HG02571 (cell line): ENCODE results near the gene RSF1.
"Not testable (repeated sequence)": the region's sequence is repeated elsewhere in the genome, so short reads cannot be mapped to it uniquely, and the experiment has no call there.

Source experiments
- ATAC-seq: cut with Tn5 transposase; IDR thresholded peaks from one replicate; pipeline ENCODE4 v1.9.1; 2021; ENCODE audit warnings: mild to moderate bottlenecking, moderate library complexity; ENCODE audit not compliant: unreplicated experiment

Gene RSF1

GRCh38 chr11:77636731-77637344 lies 183.7 kb downstream of the RSF1 start:
- no peak for ATAC-seq

GRCh38 chr11:77633926-77634325 lies 186.6 kb downstream of the RSF1 start:
- ATAC-seq = not testable (repeated sequence)

GRCh38 chr11:77630157-77630710 lies 190.3 kb downstream of the RSF1 start:
- ATAC-seq = no peak

- ATAC-seq = no peak
Measured at GRCh38 chr11:77619576-77620198, 200.8 kb downstream of the RSF1 start.

GRCh38 chr11:77617892-77618291 lies 202.6 kb downstream of the RSF1 start:
- no peak for ATAC-seq

- no peak for ATAC-seq
Measured at GRCh38 chr11:77611921-77612320, 208.6 kb downstream of the RSF1 start.
